ENCODE data around the gene GPX2. TPM values are rescaled to one million over a fixed set of nuclear protein-coding genes. Genes with fewer than 3 reads are reported as not detected.

The GPX2 gene
- total RNA-seq, 1 experiment from 2014 or later = 0.15 TPM

- no peaks in the 10 kb centered on the region for H3K4me1 ChIP-seq (ENCODE audit: control insufficient read depth, insufficient read depth, low read length)
- H3K27me3 ChIP-seq (ENCODE audit: control insufficient read depth, insufficient read depth, low read length) = peaks cover 12% of the 10 kb centered on the region
- H3K27ac ChIP-seq (ENCODE audit: low read length) = no peak overlapping the region
- no peaks in the 10 kb centered on the region for H3K9me3 ChIP-seq (ENCODE audit: control insufficient read depth, insufficient read depth, low read depth, low read length)
- intact Hi-C loops (cut with micrococcal nuclease; ENCODE audit: unreplicated experiment) (no loop called here), in situ Hi-C loops (cut with HindIII; ENCODE audit: low pct_unique_long_range_greater_than_20kb, low sequenced_read_pairs) (no loop called here)
- no peak overlapping the region for H3K4me3 ChIP-seq (ENCODE audit: low read depth in 2 of 2, low read length in 2 of 2)
- ATAC-seq (no peak), DNase-seq (ENCODE audit: low read depth, low spot score) (no peak)
- ChIA-PET POLR2A (no interaction called here), CTCF (no interaction called here)
- TF ChIP-seq CTCF (IDR thresholded peaks at IDR 0.05) (no peak), TCF7L2 (IDR thresholded peaks at IDR 0.05; ENCODE audit: low read depth, low read length) (no peak), POLR2AphosphoS5 (IDR thresholded peaks at IDR 0.05; ENCODE audit: low read depth, low read length) (no peak), REST (IDR thresholded peaks at IDR 0.05; ENCODE audit: insufficient read depth in 1 of 2, low read depth in 2 of 2, low read length in 1 of 2) (no peak), SIN3A (IDR thresholded peaks at IDR 0.05; ENCODE audit: borderline replicate concordance, insufficient read depth, low read depth, low read length) (no peak)
- BruUV-seq (replicated peaks) = no TSS peak
- H3K36me3 ChIP-seq (ENCODE audit: control insufficient read depth, insufficient read depth, low read length) = no peaks in the 10 kb centered on the region
Observed at GRCh38 chr14:64889352-64889751, 53.2 kb downstream of the GPX2 start.

Other genes with a start within 250 kb of the GPX2 start
- gene PLEKHG3, start 238.3 kb downstream of the GPX2 start, total RNA-seq (2021; ENCODE audit: unreplicated experiment) = 34.0 TPM
- 0.13 TPM for gene SPTB, start 62.8 kb downstream of the GPX2 start, total RNA-seq (2021; ENCODE audit: unreplicated experiment)
- gene CHURC1, start 28.3 kb downstream of the GPX2 start, total RNA-seq (2021; ENCODE audit: unreplicated experiment) = 55.6 TPM
- gene RAB15, start 29.6 kb upstream of the GPX2 start, total RNA-seq (2021; ENCODE audit: unreplicated experiment) = 6.0 TPM
- gene FNTB, start 44.1 kb upstream of the GPX2 start, total RNA-seq (2021; ENCODE audit: unreplicated experiment) = 13.3 TPM
- 41.4 TPM for gene MAX, start 159.8 kb upstream of the GPX2 start, total RNA-seq (2021; ENCODE audit: unreplicated experiment)

Data from Panc1 (cell line).